Retinal pigment epithelial cell (primary cell): Measurements from ENCODE around the gene PRKCZ.

ENCODE experiments used
- DNase-seq: peaks from one replicate; pipeline ENCODE4 v3.0.0-alpha.2; 2010; ENCODE audit warnings: low read depth
- H3K4me3 ChIP-seq: 2 replicates; pipeline ENCODE4 v1.5.1; 2011; ENCODE audit warnings: mild to moderate bottlenecking, low read length, control low read depth, moderate library complexity
- TF ChIP-seq, protein P1 (sequence below): conservative IDR thresholded peaks from 2 replicates; pipeline ENCODE4 v1.5.1; 2011; ENCODE audit warnings: low read depth, low read length, control low read depth, inconsistent platforms

The PRKCZ gene

GRCh38 chr1:2009101-2010053, 40.8 kb upstream of the PRKCZ start:
- H3K4me3 ChIP-seq, result no peak overlapping the region
- no peak for DNase-seq
- TF ChIP-seq, protein P1, sequence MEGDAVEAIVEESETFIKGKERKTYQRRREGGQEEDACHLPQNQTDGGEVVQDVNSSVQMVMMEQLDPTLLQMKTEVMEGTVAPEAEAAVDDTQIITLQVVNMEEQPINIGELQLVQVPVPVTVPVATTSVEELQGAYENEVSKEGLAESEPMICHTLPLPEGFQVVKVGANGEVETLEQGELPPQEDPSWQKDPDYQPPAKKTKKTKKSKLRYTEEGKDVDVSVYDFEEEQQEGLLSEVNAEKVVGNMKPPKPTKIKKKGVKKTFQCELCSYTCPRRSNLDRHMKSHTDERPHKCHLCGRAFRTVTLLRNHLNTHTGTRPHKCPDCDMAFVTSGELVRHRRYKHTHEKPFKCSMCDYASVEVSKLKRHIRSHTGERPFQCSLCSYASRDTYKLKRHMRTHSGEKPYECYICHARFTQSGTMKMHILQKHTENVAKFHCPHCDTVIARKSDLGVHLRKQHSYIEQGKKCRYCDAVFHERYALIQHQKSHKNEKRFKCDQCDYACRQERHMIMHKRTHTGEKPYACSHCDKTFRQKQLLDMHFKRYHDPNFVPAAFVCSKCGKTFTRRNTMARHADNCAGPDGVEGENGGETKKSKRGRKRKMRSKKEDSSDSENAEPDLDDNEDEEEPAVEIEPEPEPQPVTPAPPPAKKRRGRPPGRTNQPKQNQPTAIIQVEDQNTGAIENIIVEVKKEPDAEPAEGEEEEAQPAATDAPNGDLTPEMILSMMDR, result no peak

DNA sequence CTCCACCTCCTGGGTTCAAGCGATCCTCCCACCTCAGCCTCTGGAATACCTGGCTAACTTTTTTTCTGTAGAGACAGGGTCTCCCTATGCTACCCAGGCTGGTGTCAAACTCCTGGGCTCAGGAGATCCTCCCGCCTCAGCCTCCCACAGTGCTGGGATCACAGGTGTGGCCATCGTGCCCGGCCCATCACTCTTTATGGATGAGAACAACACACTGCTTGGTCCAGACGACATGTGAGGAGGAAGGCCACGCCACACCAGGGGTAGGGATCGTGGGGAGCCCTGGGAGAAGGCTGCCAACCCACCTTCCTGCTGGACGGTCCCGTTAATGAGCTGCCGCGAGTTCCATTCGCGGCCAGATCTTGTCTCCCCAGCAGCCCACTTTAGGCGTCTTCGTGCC, 36.0 kb upstream of the PRKCZ start:
- no peak for DNase-seq
- no peak overlapping the region for H3K4me3 ChIP-seq
- TF ChIP-seq, protein P1, result no peak

DNA sequence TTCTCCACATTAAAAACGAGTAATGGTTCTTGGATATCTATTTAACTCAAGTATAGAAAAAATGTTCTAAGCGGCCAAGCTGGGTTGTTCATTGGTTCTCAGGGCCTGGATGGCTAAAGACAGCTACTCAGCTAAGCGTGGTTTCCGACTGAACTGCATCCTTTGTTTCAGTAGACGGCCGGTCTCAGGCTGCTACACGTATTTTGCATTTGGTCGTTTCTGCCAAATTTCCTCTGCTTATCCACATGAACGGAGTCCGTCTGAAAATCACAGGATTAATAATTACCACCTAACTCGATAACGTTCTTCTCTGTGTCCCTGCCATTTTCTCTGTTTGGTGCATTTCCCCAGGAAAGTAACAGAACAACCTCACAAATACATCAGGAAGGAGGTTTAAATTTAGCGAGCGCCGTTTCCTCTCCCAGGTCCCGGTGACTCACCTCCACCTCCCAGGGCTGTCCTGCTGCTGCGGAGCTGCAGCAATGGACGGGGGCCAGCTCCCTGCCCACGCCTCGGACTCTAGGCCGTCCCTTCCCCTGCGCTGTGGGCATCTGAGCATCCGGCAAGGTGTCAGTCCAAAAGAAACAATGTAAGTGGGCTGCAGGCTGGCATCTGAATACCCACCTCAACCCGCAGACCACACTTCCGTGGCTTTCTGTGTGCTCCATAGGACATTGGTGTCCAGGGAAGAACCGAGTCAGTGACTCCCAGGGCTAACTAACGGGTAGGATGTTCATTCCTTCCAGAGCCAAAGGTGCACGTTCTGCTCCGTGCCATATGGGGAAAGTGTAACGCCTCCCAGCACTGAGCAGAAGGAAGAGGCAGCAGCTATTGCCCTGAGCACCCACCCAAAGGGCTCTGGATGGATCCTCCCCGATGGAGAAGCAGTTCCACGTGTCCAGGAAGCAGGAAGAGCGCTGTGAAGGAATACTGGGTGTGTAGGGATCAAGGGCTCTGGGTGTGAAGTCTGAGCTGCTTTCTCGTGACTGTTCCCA, 35.2 kb upstream of the PRKCZ start:
- TF ChIP-seq, protein P1, result no peak
- no peak for DNase-seq
- no peak overlapping the region for H3K4me3 ChIP-seq

GRCh38 chr1:2016123-2016522, 34.1 kb upstream of the PRKCZ start:
- TF ChIP-seq, protein P1, result no peak
- no peak overlapping the region for H3K4me3 ChIP-seq
- no peak for DNase-seq

GRCh38 chr1:2018217-2019171, 31.7 kb upstream of the PRKCZ start:
- DNase-seq, result no peak
- no peak overlapping the region for H3K4me3 ChIP-seq
- TF ChIP-seq, protein P1, result no peak

DNA sequence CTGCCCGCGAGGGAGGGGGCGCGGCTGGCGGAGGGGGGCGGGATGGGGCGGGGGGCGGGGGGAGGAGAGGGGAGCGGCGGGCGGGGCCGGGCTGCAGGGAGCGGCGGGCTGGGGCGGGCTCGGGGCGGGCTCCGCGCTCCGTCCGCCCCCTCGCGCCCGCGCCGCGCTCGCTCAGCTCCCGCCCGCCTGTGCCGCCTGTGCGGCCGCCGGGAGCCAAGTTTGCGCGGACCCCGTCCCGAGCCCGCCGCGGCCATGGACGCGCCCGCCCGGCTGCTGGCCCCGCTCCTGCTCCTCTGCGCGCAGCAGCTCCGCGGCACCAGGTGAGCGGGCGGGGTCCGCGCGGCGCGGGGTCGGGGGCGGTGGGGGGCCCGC, 31.1 kb upstream of the PRKCZ start, which contains the start of gene GABRD:
GABRD (plus strand) TSS at position 174 of the 372 bp plus-strand sequence; CDS start at position 253, 79 bp downstream.
- TF ChIP-seq, protein P1, result no peak
- no peak within 1 kb of the TSS for H3K4me3 ChIP-seq
- DNase-seq, result no peak
